ENCODE results near the gene MBTD1.
A peak's percentile ranks its signal among the peaks of the same experiment; 100 is the strongest.
"Not testable (repeated sequence)": the region's sequence is repeated elsewhere in the genome, so short reads cannot be mapped to it uniquely, and the experiment has no call there.

MBTD1 gene

DNA sequence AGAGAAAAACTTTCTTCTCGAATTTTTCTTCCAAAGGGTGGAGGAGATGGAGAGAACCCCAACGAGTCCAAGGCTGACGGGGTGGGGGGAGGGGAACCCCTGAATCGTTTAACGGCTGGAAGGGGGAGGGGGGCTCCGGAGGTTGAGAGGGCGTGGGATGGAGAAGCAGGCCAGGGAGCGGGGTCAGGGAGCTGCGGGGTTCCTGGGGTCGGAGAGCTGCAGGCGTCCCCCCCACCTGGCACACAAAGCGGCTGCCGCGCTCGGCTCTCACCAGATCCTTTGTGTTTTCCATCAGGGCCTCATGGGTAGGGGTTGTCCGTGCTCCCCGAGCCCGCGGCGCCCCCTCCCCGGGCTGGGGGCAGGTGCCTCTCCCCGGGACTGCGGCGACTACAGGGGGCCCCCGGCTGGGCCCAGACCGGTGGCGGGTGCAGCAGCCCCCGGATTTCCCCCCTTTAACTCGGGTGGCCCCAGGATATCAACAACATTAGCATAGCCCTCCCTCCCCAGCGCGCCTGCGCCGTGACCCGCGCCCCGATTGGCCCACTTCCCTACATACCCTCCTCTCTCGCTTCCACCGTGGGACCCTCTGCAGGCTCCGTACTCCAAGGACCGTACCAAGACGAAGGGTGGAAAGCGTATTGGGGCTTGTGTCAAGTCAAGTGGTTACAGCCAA, at the start of gene MBTD1:
Gene MBTD1, minus strand, starts transcription at position 486 of the 673 bp plus-strand sequence. CDS start 34,888 bp downstream, outside the sequence.
- peak; percentile 95 for DNase-seq

GRCh38 chr17:51305182-51305581, 45.3 kb upstream of the MBTD1 start:
- DNase-seq, result no peak

GRCh38 chr17:51299859-51300258, 40.0 kb upstream of the MBTD1 start:
- DNase-seq, result no peak

DNA sequence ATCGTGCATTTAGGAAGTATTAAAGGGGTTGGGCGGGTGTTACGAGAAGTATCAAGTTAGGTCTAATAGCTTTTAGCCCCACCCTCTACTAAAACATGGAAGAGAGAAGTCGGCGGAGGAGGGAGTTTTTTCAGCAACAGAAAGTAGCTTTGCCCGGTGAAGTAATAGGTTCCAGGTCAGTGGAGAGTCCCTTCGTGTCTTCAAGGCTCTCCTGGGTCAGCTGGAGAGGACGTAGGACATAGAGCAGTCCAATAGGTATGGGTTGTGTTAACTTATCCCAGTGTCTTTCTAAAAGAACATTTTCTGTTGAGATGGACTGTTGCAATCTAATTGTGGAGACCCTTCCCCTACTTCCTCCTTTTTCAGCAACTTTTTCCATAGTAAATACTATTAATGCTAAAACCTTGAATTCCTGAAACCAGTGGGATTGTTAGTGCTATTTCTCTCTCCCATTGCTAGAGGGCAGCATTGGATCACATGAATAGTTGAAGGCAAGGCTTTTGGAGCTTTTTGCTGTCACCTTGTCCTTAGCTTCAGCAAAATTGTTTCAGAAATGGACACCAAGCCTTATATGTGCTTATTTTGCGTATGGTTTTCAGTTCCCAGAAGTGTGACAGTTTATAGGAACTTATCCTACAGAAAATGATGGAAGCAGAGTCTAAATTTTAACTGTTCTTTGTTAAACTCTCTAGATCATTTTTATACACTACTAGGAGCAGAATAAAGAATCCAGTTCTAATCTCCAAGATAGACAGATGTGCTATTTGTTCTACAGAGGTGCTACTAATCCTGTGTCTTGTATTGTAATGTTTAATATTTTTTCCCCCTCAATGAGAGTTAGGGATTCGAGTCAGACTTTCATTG, 38.9 kb upstream of the MBTD1 start:
- no peak for DNase-seq

GRCh38 chr17:51294338-51294737, 34.5 kb upstream of the MBTD1 start:
- not testable (repeated sequence) for DNase-seq

- DNase-seq, result no peak
Measured at GRCh38 chr17:51289696-51290111, 29.9 kb upstream of the MBTD1 start.

DNA sequence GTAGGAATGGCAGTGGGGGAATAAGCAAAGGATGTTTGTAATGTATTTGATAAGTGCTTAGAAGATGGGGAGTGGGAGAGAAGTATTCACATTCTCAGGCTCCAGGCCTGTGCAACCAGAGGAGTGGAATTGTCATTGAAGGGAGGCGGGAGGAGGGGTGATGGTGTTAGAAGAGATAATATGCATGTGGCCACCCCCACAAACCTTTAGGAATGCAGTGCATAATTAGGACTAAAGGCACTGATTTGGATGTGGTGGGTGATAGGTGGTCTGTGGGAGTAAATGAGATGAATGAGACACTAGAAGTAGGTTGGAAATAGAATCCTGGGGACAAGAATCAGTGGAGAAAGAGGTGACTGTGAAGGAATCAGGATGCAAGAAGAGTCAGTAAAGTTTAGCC, 27.6 kb upstream of the MBTD1 start:
- DNase-seq, result no peak

DNA sequence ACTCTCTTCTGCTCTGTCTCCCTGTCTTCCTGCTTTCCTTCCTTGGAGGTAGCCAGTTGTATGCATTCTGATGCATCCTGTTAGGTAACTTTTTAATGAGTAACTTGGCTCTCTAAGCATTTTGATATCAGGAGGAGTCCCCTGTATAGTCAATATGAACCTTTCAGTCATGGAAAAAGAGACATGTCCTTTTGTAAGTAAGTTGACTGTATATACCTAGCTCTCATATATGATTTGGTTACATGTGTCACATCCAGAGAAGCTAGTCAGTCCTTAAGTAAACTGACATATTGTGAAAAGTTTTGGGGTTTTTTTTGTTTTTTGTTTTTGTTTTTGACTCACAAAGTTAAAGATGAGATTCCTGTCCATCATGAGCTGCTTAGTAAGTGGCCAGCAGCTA, 19.3 kb upstream of the MBTD1 start:
- DNase-seq, result no peak

DNA sequence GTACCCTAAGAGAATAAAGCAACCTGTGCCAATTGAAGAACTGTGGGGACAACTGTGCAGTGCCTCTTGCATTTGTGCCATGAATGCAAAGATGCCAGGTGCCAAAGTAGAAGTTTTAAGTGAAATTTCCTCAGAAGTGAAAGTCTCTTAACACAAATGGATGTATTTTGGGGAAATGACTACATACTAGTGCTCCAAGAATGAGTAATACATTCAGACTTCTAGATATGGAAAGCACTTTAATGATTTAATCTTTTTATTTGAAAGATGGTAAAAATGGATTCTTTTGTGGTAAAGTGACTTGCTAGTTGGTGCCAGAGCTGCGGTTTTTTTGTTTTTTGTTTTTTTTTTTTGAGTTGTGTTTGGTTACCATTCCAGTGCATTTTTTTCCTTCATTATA, 15.5 kb upstream of the MBTD1 start:
- no peak for DNase-seq

DNA sequence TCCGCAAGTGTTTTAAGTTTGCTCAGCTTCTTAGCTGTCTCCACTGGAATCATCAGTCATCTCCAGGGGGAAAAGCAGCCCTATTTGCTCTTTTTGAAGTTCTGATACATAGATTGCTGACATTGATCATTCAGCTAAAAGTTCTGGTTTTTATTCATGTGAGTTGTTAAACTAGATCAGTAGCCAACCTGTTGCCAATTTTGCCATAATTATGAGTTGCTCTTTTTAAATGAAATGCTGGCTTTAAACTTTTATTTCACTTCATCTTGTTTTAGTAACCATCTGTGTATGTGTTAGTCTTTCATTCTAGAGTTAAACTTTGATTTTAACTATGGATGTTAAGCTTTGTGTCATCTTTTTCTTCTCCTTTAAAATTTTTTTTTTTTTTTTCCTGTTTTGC, 13.0 kb upstream of the MBTD1 start:
- DNase-seq, result no peak

GRCh38 chr17:51270636-51271035, 10.8 kb upstream of the MBTD1 start:
- no peak for DNase-seq

- DNase-seq, result no peak
Measured at GRCh38 chr17:51269991-51270390, 10.1 kb upstream of the MBTD1 start.

- not testable (repeated sequence) for DNase-seq
Measured at GRCh38 chr17:51264466-51264865, 4.6 kb upstream of the MBTD1 start.

GRCh38 chr17:51263006-51263405, 3.2 kb upstream of the MBTD1 start:
- no peak for DNase-seq

- no peak for DNase-seq
Measured at GRCh38 chr17:51261024-51261963, 1.4 kb upstream of the MBTD1 start.

GRCh38 chr17:51260237-51261023, 581 bp upstream of the MBTD1 start, which contains the start of gene UTP18:
TSS of gene UTP18 (plus strand) at chr17:51260546. CDS start at chr17:51260585, 39 bp downstream.
- DNase-seq, result peak; percentile 95

GRCh38 chr17:51258756-51259563, 889 bp downstream of the MBTD1 start:
- DNase-seq, result peak; percentile 15 to 25

DNA sequence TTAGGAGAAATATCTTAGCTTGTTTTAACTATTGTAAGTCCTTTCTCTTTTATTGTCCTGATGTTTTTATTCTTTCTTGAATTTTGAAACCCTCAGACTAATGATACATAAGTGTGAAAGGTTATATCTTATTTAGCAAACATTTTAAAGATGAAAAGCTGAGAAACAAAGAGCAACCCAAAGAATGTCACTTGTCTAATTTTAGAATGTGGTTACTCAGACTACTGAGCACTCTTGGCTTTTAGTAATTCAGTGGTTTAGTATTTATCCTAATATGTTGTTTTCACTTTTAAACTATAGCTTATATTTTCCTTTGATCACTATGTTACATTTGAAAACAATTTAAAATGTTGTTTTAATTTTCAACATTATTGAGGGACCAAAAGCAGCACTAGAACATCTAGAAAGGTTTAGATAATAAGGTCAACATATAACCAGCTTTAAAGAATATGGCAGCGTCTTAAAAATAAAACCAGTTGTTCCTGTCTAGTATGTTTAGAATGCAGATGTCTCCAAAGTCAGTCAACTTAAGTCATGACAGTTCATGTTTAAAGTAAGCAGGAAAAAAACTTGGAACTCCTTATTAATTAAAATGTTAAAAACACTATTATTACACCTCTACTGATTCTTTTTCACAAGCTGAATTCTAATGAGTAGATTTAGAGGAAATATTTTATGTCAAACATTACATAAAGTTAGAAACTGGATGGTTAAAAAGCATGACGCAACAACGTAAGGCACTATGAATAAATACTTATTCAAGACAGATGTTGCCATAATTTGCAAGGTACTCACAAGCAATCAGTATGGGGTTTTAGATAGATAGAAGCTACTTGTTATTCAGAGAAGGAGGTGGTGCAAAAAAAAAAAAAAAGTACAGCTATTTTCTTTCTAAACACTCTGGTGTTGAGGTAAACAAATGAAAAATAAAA, 2.4 kb downstream of the MBTD1 start:
- DNase-seq, result no peak

DNA sequence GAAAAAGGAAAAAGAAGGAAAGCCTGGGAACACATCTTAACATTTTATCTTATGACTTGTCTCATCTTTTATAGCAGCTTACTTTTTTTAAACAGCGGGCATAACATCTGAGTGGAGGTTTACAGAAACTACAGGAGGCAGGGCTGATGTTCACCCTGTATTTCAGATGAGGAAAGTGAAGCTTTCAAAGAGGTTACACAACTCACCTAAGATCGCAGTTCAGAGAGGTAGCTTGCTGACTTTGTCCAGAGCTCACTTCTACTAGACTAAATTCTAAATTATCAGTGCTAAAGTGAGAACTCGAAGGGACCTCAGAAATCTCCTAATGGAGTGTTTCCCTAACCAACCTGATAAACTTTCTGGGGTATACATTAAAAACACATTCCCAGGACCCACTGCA, 3.7 kb downstream of the MBTD1 start:
- DNase-seq, result no peak

DNA sequence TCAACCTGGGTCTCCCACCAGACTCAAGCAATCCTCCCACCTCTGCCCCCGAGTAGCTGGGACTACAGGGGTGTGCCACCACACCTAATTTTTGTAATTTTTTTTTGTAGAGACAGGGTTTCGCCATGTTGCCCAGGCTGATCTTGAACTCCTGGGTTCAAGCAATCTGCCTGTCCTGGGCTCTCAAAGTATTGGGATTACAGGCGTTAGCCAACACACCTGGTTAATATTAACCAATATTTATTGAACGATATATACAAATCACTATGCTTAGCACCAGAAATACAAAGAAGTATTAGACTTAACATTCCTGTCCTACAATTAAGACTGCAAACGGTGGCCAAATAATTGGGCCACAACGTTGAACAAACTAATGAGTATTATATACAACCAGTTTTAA, 4.2 kb downstream of the MBTD1 start:
- no peak for DNase-seq

Measured in activated CD4-positive, alpha-beta T cell treated with anti-CD3 and anti-CD28 coated beads, Interleukin-2, amount 50 U/mL, for 48 hours (primary cell).